Osteoblast (primary cell): ENCODE results near the gene CNOT8. TPM values are rescaled to one million over a fixed set of nuclear protein-coding genes. Genes with fewer than 3 reads are reported as not detected.

ENCODE experiments used
- DNase-seq: peaks from one replicate; pipeline ENCODE4 v3.0.0; 2011; ENCODE audit warnings: low spot score, mixed read lengths; ENCODE audit not compliant: insufficient read length; ENCODE audit errors: missing footprints
- H2AFZ ChIP-seq: 2 replicates; pipeline ENCODE4 v1.6.0; 2011; ENCODE audit warnings: mild to moderate bottlenecking, low read length
- H3K27ac ChIP-seq: 2 replicates; pipeline ENCODE4 v1.5.1; 2011; ENCODE audit warnings: mild to moderate bottlenecking, low read depth, low read length, moderate library complexity
- H3K27me3 ChIP-seq: 2 replicates; pipeline ENCODE4 v1.6.0; 2012; ENCODE audit warnings: mild to moderate bottlenecking, control low read depth, inconsistent platforms, low read length, moderate library complexity; ENCODE audit not compliant: insufficient read depth
- H3K36me3 ChIP-seq: 2 replicates; pipeline ENCODE4 v1.5.1; 2011; ENCODE audit warnings: mild to moderate bottlenecking, low read length, control low read depth, moderate library complexity; ENCODE audit not compliant: insufficient read depth
- H3K4me1 ChIP-seq: 2 replicates; pipeline ENCODE4 v1.5.1; 2011; ENCODE audit warnings: mild to moderate bottlenecking, low read length, control low read depth, moderate library complexity; ENCODE audit not compliant: insufficient read depth
- H3K4me2 ChIP-seq: 2 replicates; pipeline ENCODE4 v1.6.0; 2011; ENCODE audit warnings: mild to moderate bottlenecking, low read length; ENCODE audit not compliant: insufficient read depth
- H3K4me3 ChIP-seq: fragments of 200-600 bp; sonication (generic); 3 replicates; pipeline ENCODE4 v1.5.1; 2012; ENCODE audit warnings: mild to moderate bottlenecking, low read length, inconsistent platforms; ENCODE audit not compliant: insufficient read depth
- H3K79me2 ChIP-seq: 2 replicates; pipeline ENCODE4 v1.6.0; 2012; ENCODE audit warnings: mild to moderate bottlenecking, low read length, control low read depth, inconsistent platforms; ENCODE audit not compliant: insufficient read depth
- H3K9me3 ChIP-seq: 2 replicates; pipeline ENCODE4 v1.5.1; 2011; ENCODE audit warnings: low read depth, low read length, control low read depth
- H4K20me1 ChIP-seq: 2 replicates; pipeline ENCODE4 v1.6.0; 2012; ENCODE audit warnings: mild to moderate bottlenecking, low read length, control low read depth; ENCODE audit not compliant: insufficient read depth
- CTCF ChIP-seq: IDR thresholded peaks from 2 replicates; pipeline ENCODE4 v1.5.1; 2011; ENCODE audit warnings: mild to moderate bottlenecking, low read depth, low read length, moderate library complexity; ENCODE audit errors: extremely low read depth
- total RNA-seq: library from RNA; depleted of rRNA; stranded (reverse); fragments of >200 nt; gene quantifications from 2 replicates; pipeline ENCODE4 v1.2.3, GENCODE V29; 2012

CNOT8 gene
- total RNA-seq, 1 donor, result 55.7 TPM

- no peak for TF ChIP-seq CTCF
- Histone ChIP-seq H3K36me3 (peaks cover 60% of the 10 kb centered on the region), H3K79me2 (no peaks in the 10 kb centered on the region), H3K9me3 (no peaks in the 10 kb centered on the region), H3K4me3 (no peak overlapping the region), H3K27me3 (no peaks in the 10 kb centered on the region), H3K27ac (no peak overlapping the region), H2AFZ (no peak overlapping the region), H3K4me1 (no peaks in the 10 kb centered on the region), H3K4me2 (no peak overlapping the region), H4K20me1 (no peaks in the 10 kb centered on the region)
- no peak for DNase-seq
Observed at GRCh38 chr5:154892369-154892771, 33.9 kb downstream of the CNOT8 start.

GRCh38 chr5:154893381-154893780 is 35.0 kb downstream of the CNOT8 start:
- Histone ChIP-seq H3K4me3 (no peak overlapping the region), H3K79me2 (no peaks in the 10 kb centered on the region), H3K4me1 (no peaks in the 10 kb centered on the region), H3K27ac (no peak overlapping the region), H3K27me3 (no peaks in the 10 kb centered on the region), H3K9me3 (no peaks in the 10 kb centered on the region), H3K36me3 (peaks cover 57% of the 10 kb centered on the region), H2AFZ (no peak overlapping the region), H3K4me2 (no peak overlapping the region), H4K20me1 (no peaks in the 10 kb centered on the region)
- no peak for DNase-seq
- TF ChIP-seq CTCF, result no peak

GRCh38 chr5:154895606-154896561 is 37.5 kb downstream of the CNOT8 start:
- H3K27ac ChIP-seq, result no peak overlapping the region
- no peak for TF ChIP-seq CTCF
- H3K79me2 ChIP-seq, result no peaks in the 10 kb centered on the region
- no peaks in the 10 kb centered on the region for H4K20me1 ChIP-seq
- H3K4me3 ChIP-seq, result no peak overlapping the region
- H3K9me3 ChIP-seq, result no peaks in the 10 kb centered on the region
- peaks cover 71% of the 10 kb centered on the region for H3K36me3 ChIP-seq
- H3K4me1 ChIP-seq, result no peaks in the 10 kb centered on the region
- DNase-seq, result no peak
- no peak overlapping the region for H3K4me2 ChIP-seq
- H3K27me3 ChIP-seq, result no peaks in the 10 kb centered on the region
- no peak overlapping the region for H2AFZ ChIP-seq

- Histone ChIP-seq H4K20me1 (no peaks in the 10 kb centered on the region), H3K9me3 (no peaks in the 10 kb centered on the region), H3K4me2 (no peak overlapping the region), H3K4me3 (no peak overlapping the region), H3K27ac (no peak overlapping the region), H3K27me3 (no peaks in the 10 kb centered on the region), H3K36me3 (peaks cover 72% of the 10 kb centered on the region), H3K4me1 (no peaks in the 10 kb centered on the region), H2AFZ (no peak overlapping the region), H3K79me2 (no peaks in the 10 kb centered on the region)
- TF ChIP-seq CTCF, result no peak
- no peak for DNase-seq
Observed at GRCh38 chr5:154896562-154897165, 38.2 kb downstream of the CNOT8 start.
